HepG2 (cell line): Measurements from ENCODE around the gene MIDN. TPM values are rescaled to one million over a fixed set of nuclear protein-coding genes. Genes with fewer than 3 reads are reported as not detected.

ENCODE experiments used
- PCBP1 ChIP-seq: fragments of 200-400 bp; formaldehyde crosslinking; IDR thresholded peaks from 2 replicates; pipeline ENCODE4 v1.6.1; 2017; ENCODE audit warnings: mild to moderate bottlenecking, low read depth, low read length, borderline replicate concordance
- RARA ChIP-seq: IDR thresholded peaks from 2 replicates; pipeline ENCODE4 v1.6.1; 2016; ENCODE audit warnings: missing genetic modification reagents, missing compliant biosample characterization
- SRY ChIP-seq: sonication (generic); formaldehyde crosslinking; IDR thresholded peaks from 2 replicates; pipeline ENCODE4 v1.8.0; 2022; ENCODE audit warnings: mild to moderate bottlenecking, missing genetic modification reagents
- ZMAT3 ChIP-seq: sonication (generic); formaldehyde crosslinking; conservative IDR thresholded peaks from 2 replicates; pipeline ENCODE4 v1.7.0; 2021; ENCODE audit warnings: missing genetic modification reagents
- ZNF136 ChIP-seq: sonication (generic); formaldehyde crosslinking; IDR thresholded peaks from 2 replicates; pipeline ENCODE4 v1.8.1; 2022; ENCODE audit warnings: low read depth, mild to moderate bottlenecking, moderate library complexity, missing genetic modification reagents
- ZNF160 ChIP-seq: sonication (generic); formaldehyde crosslinking; IDR thresholded peaks from 2 replicates; pipeline ENCODE4 v1.8.0; 2022; ENCODE audit warnings: mild to moderate bottlenecking, inconsistent platforms, missing genetic modification reagents
- ZNF33B ChIP-seq: sonication (generic); formaldehyde crosslinking; IDR thresholded peaks from 2 replicates; pipeline ENCODE4 v1.5.1; 2020; ENCODE audit warnings: mild to moderate bottlenecking, missing genetic modification reagents
- ZNF431 ChIP-seq: sonication (generic); formaldehyde crosslinking; IDR thresholded peaks from 2 replicates; pipeline ENCODE4 v1.9.0; 2022; ENCODE audit warnings: missing genetic modification reagents, low read depth, mild to moderate bottlenecking, borderline replicate concordance
- ZNF567 ChIP-seq: sonication (generic); formaldehyde crosslinking; IDR thresholded peaks from 2 replicates; pipeline ENCODE4 v1.8.1; 2023; ENCODE audit warnings: mild to moderate bottlenecking, missing genetic modification reagents, borderline replicate concordance
- ZNF572 ChIP-seq: sonication (generic); formaldehyde crosslinking; IDR thresholded peaks from 2 replicates; pipeline ENCODE4 v1.5.1; 2020; ENCODE audit warnings: mild to moderate bottlenecking, missing genetic modification reagents
- ZNF713 ChIP-seq: sonication (generic); formaldehyde crosslinking; IDR thresholded peaks from 2 replicates; pipeline ENCODE4 v1.4.0; 2020; ENCODE audit warnings: mild to moderate bottlenecking, missing genetic modification reagents
- ZNF781 ChIP-seq: sonication (generic); formaldehyde crosslinking; IDR thresholded peaks from 2 replicates; pipeline ENCODE4 v1.5.1; 2020; ENCODE audit warnings: borderline replicate concordance, mild to moderate bottlenecking, missing genetic modification reagents; ENCODE audit errors: not compliant biosample characterization
- polyA plus RNA-seq, 8 experiments: library from polyadenylated mRNA; depleted of rRNA in 3 of 8; stranded (reverse) in 7 of 8; unstranded in 1 of 8; fragments of >200 nt; fragmentation: Illumina TruSeq in 4 of 8; extraction: Trizol in 4 of 8; gene quantifications; 2 replicates each; pipeline versions ENCODE4 v1.2.1 to v1.2.3, GENCODE V29; 2011 to 2016; ENCODE audit warnings: low read depth in 4 of 8, missing spikeins in 1 of 8, mixed read lengths in 1 of 8; ENCODE audit not compliant: insufficient read depth in 1 of 8
- total RNA-seq, 5 experiments: library from RNA; depleted of rRNA; stranded (reverse); fragments of >200 nt; fragmentation: Illumina TruSeq; extraction: Trizol; gene quantifications; 2 replicates each; pipeline ENCODE4 v1.2.3, GENCODE V29; 2016; ENCODE audit warnings: low read depth in 1 of 5
- TF ChIP-seq, protein P1 (sequence below): fragments of 450-650 bp; IDR thresholded peaks from 2 replicates; pipeline ENCODE4 v1.6.1; 2016
- TF ChIP-seq, protein P2 (sequence below): IDR thresholded peaks from 2 replicates; pipeline ENCODE4 v1.6.1; 2016; ENCODE audit warnings: mild to moderate bottlenecking
- TF ChIP-seq, protein P3 (sequence below): sonication (generic); formaldehyde crosslinking; IDR thresholded peaks from 2 replicates; pipeline ENCODE4 v1.4.0; 2020; ENCODE audit warnings: mild to moderate bottlenecking, missing genetic modification reagents
- TF ChIP-seq, protein P4 (sequence below): sonication (generic); formaldehyde crosslinking; IDR thresholded peaks from 2 replicates; pipeline ENCODE4 v1.4.0; 2020; ENCODE audit warnings: missing genetic modification reagents
- TF ChIP-seq, protein P5 (sequence below): sonication (generic); formaldehyde crosslinking; IDR thresholded peaks from 2 replicates; pipeline ENCODE4 v1.5.0; 2020; ENCODE audit warnings: missing genetic modification reagents
- TF ChIP-seq, protein P6 (sequence below): IDR thresholded peaks from 2 replicates; pipeline ENCODE4 v1.6.1; 2012; ENCODE audit warnings: inconsistent platforms
- TF ChIP-seq, protein P7 (sequence below): sonication (generic); formaldehyde crosslinking; IDR thresholded peaks from 2 replicates; pipeline ENCODE4 v1.5.1; 2020; ENCODE audit warnings: missing genetic modification reagents, mild to moderate bottlenecking, borderline replicate concordance

MIDN gene
- total and polyA plus RNA-seq, 2 of the 13 experiments (the other 11 are each of a cell fraction or from before 2014, with no cell fraction given), result 8.4 to 18.0 TPM

DNA sequence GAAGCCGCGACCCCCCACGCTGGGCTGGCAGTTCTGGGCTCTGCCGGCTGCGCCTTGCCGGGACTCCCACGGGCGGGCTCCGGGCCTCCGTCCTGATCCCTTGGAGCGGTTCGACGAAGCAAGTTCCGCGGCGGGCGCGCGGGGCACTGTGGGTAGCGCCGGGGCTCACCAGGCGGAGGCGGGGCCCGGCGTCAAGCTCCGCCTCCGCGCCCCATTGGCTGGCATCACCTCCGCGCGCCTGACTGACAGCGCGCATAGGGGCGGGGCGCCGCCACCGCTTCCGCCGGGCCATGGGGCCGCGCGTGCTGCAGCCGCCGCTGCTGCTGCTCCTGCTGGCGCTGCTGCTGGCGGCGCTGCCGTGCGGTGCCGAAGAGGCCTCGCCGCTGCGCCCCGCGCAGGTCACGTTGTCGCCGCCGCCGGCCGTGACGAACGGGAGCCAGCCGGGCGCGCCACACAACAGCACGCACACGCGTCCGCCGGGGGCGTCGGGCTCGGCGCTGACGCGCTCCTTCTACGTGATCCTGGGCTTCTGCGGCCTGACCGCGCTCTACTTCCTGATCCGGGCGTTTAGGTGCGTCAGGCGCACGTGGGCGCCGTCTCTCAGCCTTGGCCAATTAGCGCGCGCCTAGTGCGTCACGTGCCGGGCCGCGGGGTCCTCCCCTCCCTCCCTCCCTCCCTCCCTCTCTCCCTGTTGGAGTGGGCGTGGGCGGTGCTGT, 27.0 kb downstream of the MIDN start, which contains the start of gene FAM174C (continued):
- peak; percentile 51; the same call in 1 of the 2 replicates for TF ChIP-seq ZMAT3 (CRISPR knock-in tag)
- TF ChIP-seq SRY, result peak; percentile 84; the same call in 1 of the 2 replicates
- TF ChIP-seq, protein P1, sequence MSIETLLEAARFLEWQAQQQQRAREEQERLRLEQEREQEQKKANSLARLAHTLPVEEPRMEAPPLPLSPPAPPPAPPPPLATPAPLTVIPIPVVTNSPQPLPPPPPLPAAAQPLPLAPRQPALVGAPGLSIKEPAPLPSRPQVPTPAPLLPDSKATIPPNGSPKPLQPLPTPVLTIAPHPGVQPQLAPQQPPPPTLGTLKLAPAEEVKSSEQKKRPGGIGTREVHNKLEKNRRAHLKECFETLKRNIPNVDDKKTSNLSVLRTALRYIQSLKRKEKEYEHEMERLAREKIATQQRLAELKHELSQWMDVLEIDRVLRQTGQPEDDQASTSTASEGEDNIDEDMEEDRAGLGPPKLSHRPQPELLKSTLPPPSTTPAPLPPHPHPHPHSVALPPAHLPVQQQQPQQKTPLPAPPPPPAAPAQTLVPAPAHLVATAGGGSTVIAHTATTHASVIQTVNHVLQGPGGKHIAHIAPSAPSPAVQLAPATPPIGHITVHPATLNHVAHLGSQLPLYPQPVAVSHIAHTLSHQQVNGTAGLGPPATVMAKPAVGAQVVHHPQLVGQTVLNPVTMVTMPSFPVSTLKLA, result peak; percentile 91
- no peak for TF ChIP-seq ZNF781 (CRISPR knock-in tag)
- TF ChIP-seq ZNF572 (CRISPR knock-in tag), result 0 out of 2 replicates have a peak, but pooled peaks have one; percentile 4
- peak; percentile 30; the same call in 1 of the 2 replicates for TF ChIP-seq ZNF160 (CRISPR knock-in tag)
- TF ChIP-seq, protein P2, sequence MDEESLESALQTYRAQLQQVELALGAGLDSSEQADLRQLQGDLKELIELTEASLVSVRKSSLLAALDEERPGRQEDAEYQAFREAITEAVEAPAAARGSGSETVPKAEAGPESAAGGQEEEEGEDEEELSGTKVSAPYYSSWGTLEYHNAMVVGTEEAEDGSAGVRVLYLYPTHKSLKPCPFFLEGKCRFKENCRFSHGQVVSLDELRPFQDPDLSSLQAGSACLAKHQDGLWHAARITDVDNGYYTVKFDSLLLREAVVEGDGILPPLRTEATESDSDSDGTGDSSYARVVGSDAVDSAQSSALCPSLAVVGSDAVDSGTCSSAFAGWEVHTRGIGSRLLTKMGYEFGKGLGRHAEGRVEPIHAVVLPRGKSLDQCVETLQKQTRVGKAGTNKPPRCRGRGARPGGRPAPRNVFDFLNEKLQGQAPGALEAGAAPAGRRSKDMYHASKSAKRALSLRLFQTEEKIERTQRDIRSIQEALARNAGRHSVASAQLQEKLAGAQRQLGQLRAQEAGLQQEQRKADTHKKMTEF (CRISPR knock-in tag), result peak; percentile 54; the same call in 1 of the 2 replicates
- TF ChIP-seq PCBP1, result 0 out of 2 replicates have a peak, but pooled peaks have one; percentile 49
- peak; percentile 89 for TF ChIP-seq ZNF431 (CRISPR knock-in tag)
- TF ChIP-seq ZNF136, result no peak
- 0 out of 2 replicates have a peak, but pooled peaks have one; percentile 3 for TF ChIP-seq RARA (CRISPR knock-in tag)
- TF ChIP-seq, protein P3, sequence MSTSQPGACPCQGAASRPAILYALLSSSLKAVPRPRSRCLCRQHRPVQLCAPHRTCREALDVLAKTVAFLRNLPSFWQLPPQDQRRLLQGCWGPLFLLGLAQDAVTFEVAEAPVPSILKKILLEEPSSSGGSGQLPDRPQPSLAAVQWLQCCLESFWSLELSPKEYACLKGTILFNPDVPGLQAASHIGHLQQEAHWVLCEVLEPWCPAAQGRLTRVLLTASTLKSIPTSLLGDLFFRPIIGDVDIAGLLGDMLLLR (CRISPR knock-in tag), result peak; percentile 89
- TF ChIP-seq ZNF713, result no peak
- TF ChIP-seq ZNF567, result 0 out of 2 replicates have a peak, but pooled peaks have one; percentile 74
- TF ChIP-seq, protein P4, sequence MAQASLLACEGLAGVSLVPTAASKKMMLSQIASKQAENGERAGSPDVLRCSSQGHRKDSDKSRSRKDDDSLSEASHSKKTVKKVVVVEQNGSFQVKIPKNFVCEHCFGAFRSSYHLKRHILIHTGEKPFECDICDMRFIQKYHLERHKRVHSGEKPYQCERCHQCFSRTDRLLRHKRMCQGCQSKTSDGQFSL (CRISPR knock-in tag), result no peak
- TF ChIP-seq, protein P5, sequence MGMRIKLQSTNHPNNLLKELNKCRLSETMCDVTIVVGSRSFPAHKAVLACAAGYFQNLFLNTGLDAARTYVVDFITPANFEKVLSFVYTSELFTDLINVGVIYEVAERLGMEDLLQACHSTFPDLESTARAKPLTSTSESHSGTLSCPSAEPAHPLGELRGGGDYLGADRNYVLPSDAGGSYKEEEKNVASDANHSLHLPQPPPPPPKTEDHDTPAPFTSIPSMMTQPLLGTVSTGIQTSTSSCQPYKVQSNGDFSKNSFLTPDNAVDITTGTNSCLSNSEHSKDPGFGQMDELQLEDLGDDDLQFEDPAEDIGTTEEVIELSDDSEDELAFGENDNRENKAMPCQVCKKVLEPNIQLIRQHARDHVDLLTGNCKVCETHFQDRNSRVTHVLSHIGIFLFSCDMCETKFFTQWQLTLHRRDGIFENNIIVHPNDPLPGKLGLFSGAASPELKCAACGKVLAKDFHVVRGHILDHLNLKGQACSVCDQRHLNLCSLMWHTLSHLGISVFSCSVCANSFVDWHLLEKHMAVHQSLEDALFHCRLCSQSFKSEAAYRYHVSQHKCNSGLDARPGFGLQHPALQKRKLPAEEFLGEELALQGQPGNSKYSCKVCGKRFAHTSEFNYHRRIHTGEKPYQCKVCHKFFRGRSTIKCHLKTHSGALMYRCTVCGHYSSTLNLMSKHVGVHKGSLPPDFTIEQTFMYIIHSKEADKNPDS (CRISPR knock-in tag), result no peak
- TF ChIP-seq, protein P6, sequence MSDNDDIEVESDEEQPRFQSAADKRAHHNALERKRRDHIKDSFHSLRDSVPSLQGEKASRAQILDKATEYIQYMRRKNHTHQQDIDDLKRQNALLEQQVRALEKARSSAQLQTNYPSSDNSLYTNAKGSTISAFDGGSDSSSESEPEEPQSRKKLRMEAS, result peak; percentile 91
- peak; percentile 70; the same call in 1 of the 2 replicates for TF ChIP-seq ZNF33B (CRISPR knock-in tag)
- TF ChIP-seq, protein P7, sequence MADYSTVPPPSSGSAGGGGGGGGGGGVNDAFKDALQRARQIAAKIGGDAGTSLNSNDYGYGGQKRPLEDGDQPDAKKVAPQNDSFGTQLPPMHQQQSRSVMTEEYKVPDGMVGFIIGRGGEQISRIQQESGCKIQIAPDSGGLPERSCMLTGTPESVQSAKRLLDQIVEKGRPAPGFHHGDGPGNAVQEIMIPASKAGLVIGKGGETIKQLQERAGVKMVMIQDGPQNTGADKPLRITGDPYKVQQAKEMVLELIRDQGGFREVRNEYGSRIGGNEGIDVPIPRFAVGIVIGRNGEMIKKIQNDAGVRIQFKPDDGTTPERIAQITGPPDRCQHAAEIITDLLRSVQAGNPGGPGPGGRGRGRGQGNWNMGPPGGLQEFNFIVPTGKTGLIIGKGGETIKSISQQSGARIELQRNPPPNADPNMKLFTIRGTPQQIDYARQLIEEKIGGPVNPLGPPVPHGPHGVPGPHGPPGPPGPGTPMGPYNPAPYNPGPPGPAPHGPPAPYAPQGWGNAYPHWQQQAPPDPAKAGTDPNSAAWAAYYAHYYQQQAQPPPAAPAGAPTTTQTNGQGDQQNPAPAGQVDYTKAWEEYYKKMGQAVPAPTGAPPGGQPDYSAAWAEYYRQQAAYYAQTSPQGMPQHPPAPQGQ (CRISPR knock-in tag), result peak; percentile 80; the same call in 1 of the 2 replicates
